Measurements from ENCODE around the gene CAMKK1. TPM values are rescaled to one million over a fixed set of nuclear protein-coding genes. Genes with fewer than 3 reads are reported as not detected.

CAMKK1 gene
- total RNA-seq, 1 donor from 2014 or later = 3.8 TPM

DNA sequence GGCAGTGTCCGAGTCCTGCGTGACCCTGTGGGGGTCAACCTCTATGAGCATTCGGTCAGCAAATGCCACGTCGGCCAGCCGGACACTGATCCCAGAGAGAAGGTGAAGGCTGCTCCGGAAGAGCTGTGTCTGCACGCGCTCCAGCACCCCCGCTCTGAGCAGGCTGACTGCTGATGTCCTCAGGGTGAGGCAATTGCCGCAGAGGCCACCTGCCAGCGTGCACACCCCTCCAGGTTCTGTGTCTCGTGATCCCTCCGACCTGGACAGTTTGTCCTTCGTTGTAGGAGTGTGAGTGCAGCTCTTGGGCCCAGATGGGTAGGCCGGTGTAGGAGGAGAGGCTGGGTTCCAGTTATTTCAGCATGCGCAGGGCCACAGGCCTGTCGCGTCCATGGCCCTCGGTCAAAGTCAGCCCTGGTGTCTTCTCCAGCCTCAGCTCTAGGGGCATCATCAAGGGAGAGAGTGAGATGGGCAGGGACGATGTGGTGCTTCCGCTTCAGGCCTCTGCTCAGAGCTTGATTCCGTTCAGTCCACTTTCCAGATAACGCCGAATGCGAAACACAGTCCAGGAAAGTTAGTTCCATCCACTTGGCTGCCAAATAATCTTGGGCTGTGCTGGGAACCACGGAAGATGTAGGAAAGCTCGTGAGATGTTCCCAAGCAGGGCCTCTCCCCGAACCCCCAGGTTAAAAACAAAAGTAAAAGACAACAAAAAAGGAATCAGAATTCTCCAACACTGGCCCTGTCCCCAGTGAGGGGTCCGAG is 31.7 kb downstream of the CAMKK1 start:
- TF ChIP-seq, protein P1, sequence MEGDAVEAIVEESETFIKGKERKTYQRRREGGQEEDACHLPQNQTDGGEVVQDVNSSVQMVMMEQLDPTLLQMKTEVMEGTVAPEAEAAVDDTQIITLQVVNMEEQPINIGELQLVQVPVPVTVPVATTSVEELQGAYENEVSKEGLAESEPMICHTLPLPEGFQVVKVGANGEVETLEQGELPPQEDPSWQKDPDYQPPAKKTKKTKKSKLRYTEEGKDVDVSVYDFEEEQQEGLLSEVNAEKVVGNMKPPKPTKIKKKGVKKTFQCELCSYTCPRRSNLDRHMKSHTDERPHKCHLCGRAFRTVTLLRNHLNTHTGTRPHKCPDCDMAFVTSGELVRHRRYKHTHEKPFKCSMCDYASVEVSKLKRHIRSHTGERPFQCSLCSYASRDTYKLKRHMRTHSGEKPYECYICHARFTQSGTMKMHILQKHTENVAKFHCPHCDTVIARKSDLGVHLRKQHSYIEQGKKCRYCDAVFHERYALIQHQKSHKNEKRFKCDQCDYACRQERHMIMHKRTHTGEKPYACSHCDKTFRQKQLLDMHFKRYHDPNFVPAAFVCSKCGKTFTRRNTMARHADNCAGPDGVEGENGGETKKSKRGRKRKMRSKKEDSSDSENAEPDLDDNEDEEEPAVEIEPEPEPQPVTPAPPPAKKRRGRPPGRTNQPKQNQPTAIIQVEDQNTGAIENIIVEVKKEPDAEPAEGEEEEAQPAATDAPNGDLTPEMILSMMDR (IDR thresholded peaks at IDR 0.05; ENCODE audit: insufficient read depth, low read depth, low read length) = no peak
- no peak for TF ChIP-seq EZH2 (IDR thresholded peaks at IDR 0.05; ENCODE audit: insufficient read depth, low read length)
- peaks cover 2% of the 10 kb centered on the region for H3K36me3 ChIP-seq (ENCODE audit: insufficient read depth, low read length)
- no peak overlapping the region for H3K27ac ChIP-seq (ENCODE audit: low read depth, low read length)
- no peaks in the 10 kb centered on the region for H3K79me2 ChIP-seq (ENCODE audit: insufficient read depth, low read length)
- Mint-ChIP-seq H3K27me3 (ENCODE audit: low read depth, unreplicated experiment) (peaks cover 7% of the 10 kb centered on the region), H3K27ac (ENCODE audit: unreplicated experiment) (no peak overlapping the region), H3K36me3 (ENCODE audit: low read depth, unreplicated experiment) (peaks cover 10% of the 10 kb centered on the region), H3K4me1 (ENCODE audit: low read depth, unreplicated experiment) (no peaks in the 10 kb centered on the region), H3K4me3 (ENCODE audit: unreplicated experiment) (no peak overlapping the region), H3K9me3 (ENCODE audit: unreplicated experiment) (no peaks in the 10 kb centered on the region)
- no peak overlapping the region for H3K4me3 ChIP-seq (ENCODE audit: insufficient read depth, low read depth, low read length)
- no peaks in the 10 kb centered on the region for H3K27me3 ChIP-seq (ENCODE audit: insufficient read depth, low read length)
- no peaks in the 10 kb centered on the region for H3K9me3 ChIP-seq (ENCODE audit: insufficient read depth, low read depth, low read length)
- H2AFZ ChIP-seq (ENCODE audit: low read depth, low read length) = no peak overlapping the region
- DNase-seq (ENCODE audit: low read depth) (no peak), FAIRE-seq (no peak)
- H3K4me2 ChIP-seq (ENCODE audit: low read length) = no peak overlapping the region
- H3K4me1 ChIP-seq (ENCODE audit: insufficient read depth, low read length) = peaks cover 10% of the 10 kb centered on the region
- no peak overlapping the region for H3K9ac ChIP-seq (ENCODE audit: low read length)
- no peaks in the 10 kb centered on the region for H4K20me1 ChIP-seq (ENCODE audit: insufficient read depth, low read length)

DNA sequence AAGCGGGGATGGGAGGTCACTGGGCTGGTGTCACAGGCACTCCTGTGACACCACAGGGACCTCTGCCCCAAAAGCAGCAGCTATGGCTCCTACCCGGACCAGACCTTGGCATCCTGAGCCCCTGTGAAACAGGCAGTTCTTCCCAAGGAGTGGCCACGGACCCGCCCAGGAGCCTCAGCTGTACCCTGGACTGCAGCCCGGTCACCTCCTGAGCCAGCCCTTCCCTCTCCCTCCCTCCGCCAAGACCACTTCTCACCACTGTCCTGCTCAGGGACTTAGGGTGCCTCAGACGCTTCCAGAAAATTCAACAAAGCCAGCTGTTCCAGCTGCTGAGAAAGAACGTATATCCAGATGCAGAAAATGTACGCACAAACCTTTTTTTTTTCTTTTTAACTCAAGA is 32.9 kb downstream of the CAMKK1 start:
- no peak for TF ChIP-seq EZH2 (IDR thresholded peaks at IDR 0.05; ENCODE audit: insufficient read depth, low read length)
- TF ChIP-seq, protein P1 (IDR thresholded peaks at IDR 0.05; ENCODE audit: insufficient read depth, low read depth, low read length) = no peak
- no peaks in the 10 kb centered on the region for H4K20me1 ChIP-seq (ENCODE audit: insufficient read depth, low read length)
- Mint-ChIP-seq H3K27me3 (ENCODE audit: low read depth, unreplicated experiment) (peaks cover 7% of the 10 kb centered on the region), H3K4me3 (ENCODE audit: unreplicated experiment) (no peak overlapping the region), H3K4me1 (ENCODE audit: low read depth, unreplicated experiment) (no peaks in the 10 kb centered on the region), H3K36me3 (ENCODE audit: low read depth, unreplicated experiment) (peaks cover 10% of the 10 kb centered on the region), H3K9me3 (ENCODE audit: unreplicated experiment) (no peaks in the 10 kb centered on the region), H3K27ac (ENCODE audit: unreplicated experiment) (no peak overlapping the region)
- no peak overlapping the region for H2AFZ ChIP-seq (ENCODE audit: low read depth, low read length)
- peaks cover 4% of the 10 kb centered on the region for H3K4me1 ChIP-seq (ENCODE audit: insufficient read depth, low read length)
- no peaks in the 10 kb centered on the region for H3K79me2 ChIP-seq (ENCODE audit: insufficient read depth, low read length)
- FAIRE-seq = no peak
- H3K4me3 ChIP-seq (ENCODE audit: insufficient read depth, low read depth, low read length) = no peak overlapping the region
- H3K4me2 ChIP-seq (ENCODE audit: low read length) = no peak overlapping the region
- no peak overlapping the region for H3K27ac ChIP-seq (ENCODE audit: low read depth, low read length)
- peaks cover 2% of the 10 kb centered on the region for H3K36me3 ChIP-seq (ENCODE audit: insufficient read depth, low read length)
- H3K27me3 ChIP-seq (ENCODE audit: insufficient read depth, low read length) = no peaks in the 10 kb centered on the region
- H3K9ac ChIP-seq (ENCODE audit: low read length) = no peak overlapping the region
- no peaks in the 10 kb centered on the region for H3K9me3 ChIP-seq (ENCODE audit: insufficient read depth, low read depth, low read length)
- DNase-seq (ENCODE audit: low read depth) = no peak

Data from astrocyte (in vitro differentiated cells and primary cell).